Germinal center (tissue), 1 donor: ENCODE results near the gene LENEP.

ENCODE experiments used
- DNase-seq: peaks from one replicate; pipeline ENCODE4 v3.0.0; 2012; ENCODE audit warnings: mixed read lengths, low spot score

LENEP gene

DNA sequence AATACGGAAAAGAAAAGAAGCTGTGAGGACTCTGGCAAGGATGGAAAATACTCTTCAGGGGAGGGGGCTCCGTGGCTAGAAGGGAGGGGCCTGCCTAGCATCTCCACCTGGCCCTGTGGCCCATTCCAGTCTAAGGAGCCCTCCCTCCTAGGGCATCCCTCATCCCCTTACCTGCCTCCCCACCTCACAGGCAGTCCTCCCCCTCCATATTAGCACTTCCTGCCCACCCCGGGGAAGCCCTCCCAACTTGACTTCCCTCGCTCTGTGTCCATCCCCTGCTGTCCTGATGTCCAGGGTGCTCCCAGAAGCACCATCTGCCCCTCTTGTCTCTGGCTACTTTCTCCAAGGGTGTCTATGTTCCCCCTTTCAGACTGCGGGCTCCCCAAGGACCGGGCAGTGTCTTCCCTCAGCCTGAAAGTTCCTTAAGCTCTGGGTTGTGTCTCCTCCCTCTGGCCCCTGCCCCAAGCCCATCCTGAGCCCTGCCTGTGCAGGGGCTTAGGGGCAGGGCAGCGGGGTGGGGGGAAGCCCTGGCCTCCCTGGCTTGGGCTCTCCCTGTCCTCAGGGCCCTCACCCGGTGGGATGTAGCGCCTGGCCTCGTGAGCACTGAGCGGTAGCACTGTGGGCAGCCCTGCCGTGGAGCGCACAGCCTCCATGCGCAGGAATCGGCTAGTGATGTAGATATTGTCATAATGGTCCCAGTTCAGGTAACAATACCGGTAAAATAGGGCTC is 36.3 kb downstream of the LENEP start:
- no peak for DNase-seq

DNA sequence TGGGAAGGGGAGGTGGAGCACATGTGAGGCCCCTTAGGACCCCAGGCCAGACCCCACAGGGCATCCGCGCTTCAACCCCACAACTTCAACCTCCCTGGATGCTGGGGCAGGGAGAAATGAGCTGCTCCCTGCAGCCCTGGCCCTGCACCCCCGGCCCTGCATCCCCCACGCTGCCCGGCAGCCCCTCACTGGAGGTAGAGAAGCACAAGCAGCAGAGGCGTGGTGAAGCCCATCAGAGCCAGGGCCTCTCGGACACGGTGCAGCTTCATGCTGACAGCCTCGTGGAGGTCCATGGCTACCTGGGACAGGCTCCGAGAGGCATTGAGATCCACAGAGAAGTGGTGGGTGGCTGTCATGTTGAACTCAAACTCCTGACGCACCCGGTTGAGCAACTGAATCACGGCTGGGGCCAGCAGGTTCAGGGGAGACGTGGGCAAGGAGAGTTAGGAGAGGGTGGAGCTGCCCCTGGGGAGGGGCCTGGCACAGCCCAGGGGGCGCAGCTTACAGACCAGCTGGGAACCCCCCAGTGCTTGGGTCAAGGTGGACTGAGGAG is 36.9 kb downstream of the LENEP start:
- no peak for DNase-seq

GRCh38 chr1:155030899-155031298 is 37.5 kb downstream of the LENEP start:
- DNase-seq: no peak

DNA sequence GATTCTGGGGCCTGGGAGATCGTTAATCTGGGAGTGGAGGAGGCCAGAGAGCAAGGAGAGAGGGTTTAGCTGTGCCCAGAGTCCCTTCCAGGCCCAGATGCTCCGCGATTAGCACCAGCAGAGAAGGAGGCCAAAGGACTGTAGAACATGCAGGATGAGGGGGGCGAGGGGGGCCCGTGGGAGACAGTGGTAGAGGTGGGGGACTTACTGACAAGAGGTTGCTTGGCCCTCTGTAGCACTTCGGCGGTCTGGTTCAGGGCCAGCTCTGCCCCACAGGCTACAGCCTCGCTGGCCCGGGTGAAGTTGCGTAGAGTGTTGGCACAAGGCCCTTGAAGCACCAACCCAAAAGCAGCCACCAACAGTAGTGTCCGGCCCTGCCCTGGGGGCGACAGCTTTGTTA is 39.5 kb downstream of the LENEP start:
- no peak for DNase-seq

DNA sequence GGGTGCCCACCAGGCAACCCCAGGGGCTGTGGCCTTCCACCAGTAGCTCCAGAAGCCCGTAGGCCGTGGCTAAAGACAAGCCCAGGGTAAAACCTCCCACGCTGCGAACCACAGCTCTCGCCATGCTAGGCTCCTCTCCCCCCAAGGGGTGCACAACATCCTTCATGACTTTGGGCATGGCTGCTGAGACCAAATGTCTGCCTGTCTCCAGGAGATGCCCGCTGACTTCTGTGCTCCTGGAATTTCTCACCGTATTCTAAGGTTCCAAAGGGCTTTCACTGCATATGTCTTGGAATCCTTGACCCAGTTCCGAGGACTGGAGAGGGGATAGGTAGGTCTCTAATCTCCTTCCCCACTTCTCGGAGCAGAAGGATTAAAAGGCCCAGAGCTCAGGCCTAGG is 40.1 kb downstream of the LENEP start, which contains the start of the genes DCST1 and DCST2:
DCST1 (plus strand) TSS at position 301 of the 400 bp plus-strand sequence. CDS start 213 bp downstream, outside the sequence.
DCST2 (minus strand) TSS at position 258 of the 400 bp plus-strand sequence; CDS start at position 178, 80 bp downstream.
- DNase-seq: no peak

GRCh38 chr1:155034318-155035208 is 41.2 kb downstream of the LENEP start:
- DNase-seq: no peak

- no peak for DNase-seq
Measured at GRCh38 chr1:155035936-155036335, 42.5 kb downstream of the LENEP start.

- no peak for DNase-seq
Measured at GRCh38 chr1:155037043-155037442, 43.7 kb downstream of the LENEP start.

- no peak for DNase-seq
Measured at GRCh38 chr1:155037851-155038441, 44.6 kb downstream of the LENEP start.

DNA sequence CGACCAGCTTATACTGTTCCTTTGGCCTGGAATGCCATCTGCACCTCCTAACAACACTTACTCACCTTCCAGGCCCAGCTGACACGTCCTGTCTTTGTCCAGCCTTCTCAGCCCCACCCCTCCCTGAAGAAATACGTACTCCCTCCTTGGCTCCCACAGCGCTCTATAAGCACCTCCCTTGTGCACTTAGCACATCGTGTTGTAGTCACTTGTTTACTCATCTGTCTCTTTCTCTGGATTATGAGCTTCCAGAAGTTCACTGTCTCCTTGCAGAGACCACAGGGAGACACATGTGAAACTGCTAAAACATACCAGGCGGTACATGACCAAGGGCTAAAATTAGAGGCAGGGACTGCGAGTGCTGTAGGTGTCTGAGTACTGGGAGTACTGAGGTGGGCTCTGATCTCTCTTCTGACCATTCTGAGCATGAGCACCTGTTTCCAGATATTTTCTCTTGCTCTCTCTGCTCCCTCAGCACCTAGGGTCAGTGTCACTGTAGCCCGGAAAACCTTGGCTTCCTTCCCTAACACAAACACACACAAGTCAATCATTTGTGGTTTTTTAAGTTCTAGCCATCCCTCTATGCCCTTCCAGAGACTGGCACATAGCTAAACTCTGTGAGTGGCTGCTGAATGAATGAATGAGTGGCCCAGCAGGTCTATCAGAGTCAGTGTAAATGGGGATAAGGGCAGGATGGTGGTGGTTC is 45.4 kb downstream of the LENEP start:
- no peak for DNase-seq

DNA sequence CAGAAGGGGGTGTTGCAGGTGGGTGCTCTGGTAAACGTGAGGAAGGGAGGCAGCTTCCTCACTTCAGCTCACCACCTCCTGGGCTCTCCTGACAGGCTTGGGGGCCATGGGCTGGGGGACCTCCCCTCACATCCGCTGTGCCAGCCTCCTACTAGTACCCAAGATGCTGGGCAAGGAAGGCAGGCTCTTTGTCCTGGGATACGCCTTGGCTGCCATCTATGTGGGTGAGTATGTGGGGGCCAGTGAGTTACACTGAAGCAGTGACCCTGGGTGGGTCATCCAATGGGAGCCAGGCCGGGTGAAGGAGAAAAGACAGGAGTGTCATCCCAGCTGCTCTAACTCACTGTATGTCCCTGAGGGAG is 45.9 kb downstream of the LENEP start:
- no peak for DNase-seq

DNA sequence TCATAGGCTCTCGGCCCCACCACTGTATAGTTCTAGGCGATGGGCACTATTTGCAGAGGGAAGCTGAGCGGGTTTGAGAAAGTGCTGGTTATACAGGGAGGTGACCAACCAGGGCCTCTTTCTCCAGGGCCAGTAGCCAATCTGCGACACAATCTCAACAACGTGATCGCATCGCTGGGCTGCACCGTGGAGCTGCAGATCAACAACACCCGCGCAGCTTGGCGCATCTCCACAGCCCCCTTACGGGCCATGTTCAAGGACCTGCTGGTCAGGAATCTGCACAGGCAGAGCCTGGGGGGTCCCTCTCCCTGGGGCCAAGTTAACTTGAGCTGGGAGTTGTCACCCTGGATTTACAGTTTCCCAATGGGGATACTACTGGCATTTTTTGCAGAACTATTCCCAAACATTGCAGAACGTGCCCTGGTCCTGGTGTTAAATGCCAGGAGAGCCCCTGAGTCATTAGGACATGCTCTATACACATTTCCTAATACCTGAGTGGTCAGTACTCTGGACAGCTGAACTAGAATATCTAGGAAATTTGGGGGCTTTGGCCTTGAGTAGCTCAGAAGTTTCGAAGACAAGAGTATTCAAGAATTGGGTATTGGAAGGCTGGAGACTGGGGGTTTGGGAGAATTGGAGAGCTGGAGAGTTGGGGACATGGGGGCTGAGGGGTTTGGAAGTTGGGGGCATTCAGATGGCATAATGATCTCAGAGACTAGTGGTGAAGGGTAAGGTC is 47.1 kb downstream of the LENEP start:
- DNase-seq: no peak

GRCh38 chr1:155042789-155043188 is 49.4 kb downstream of the LENEP start:
- DNase-seq: no peak

GRCh38 chr1:155043301-155043702 is 49.9 kb downstream of the LENEP start:
- DNase-seq: no peak

- DNase-seq: no peak
Measured at GRCh38 chr1:155043793-155044192, 50.4 kb downstream of the LENEP start.
